ENCODE data around the gene CDK8.
"Not testable (repeated sequence)": the region's sequence is repeated elsewhere in the genome, so short reads cannot be mapped to it uniquely, and the experiment has no call there.

The CDK8 gene

GRCh38 chr13:26253787-26254582 is at the start of gene CDK8:
Gene CDK8 (plus strand): TSS chr13:26254129. CDS start chr13:26254642, 513 bp downstream.
- DNase-seq: peak; percentile 84 to 85

GRCh38 chr13:26208287-26208686 is 45.6 kb upstream of the CDK8 start:
- no peak for DNase-seq

- no peak for DNase-seq
Observed at GRCh38 chr13:26213345-26213744, 40.6 kb upstream of the CDK8 start.

- no peak for DNase-seq
Observed at GRCh38 chr13:26213982-26214381, 39.9 kb upstream of the CDK8 start.

GRCh38 chr13:26216042-26216441 is 37.9 kb upstream of the CDK8 start:
- DNase-seq: no peak

- DNase-seq: no peak
Observed at GRCh38 chr13:26219726-26220125, 34.2 kb upstream of the CDK8 start.

- DNase-seq: no peak
Observed at GRCh38 chr13:26220575-26220974, 33.4 kb upstream of the CDK8 start.

- no peak for DNase-seq
Observed at GRCh38 chr13:26221399-26221720, 32.6 kb upstream of the CDK8 start.

- DNase-seq: peak; percentile 79 to 80
Observed at GRCh38 chr13:26221721-26222519, 32.0 kb upstream of the CDK8 start, which contains the start of gene RNF6. Gene RNF6 (minus strand): TSS chr13:26222314. CDS start chr13:26219649, 2,665 bp downstream.

- DNase-seq: no peak
Observed at GRCh38 chr13:26222520-26223046, 31.3 kb upstream of the CDK8 start.

GRCh38 chr13:26225896-26226617 is 27.9 kb upstream of the CDK8 start:
- DNase-seq: no peak

GRCh38 chr13:26227166-26227971 is 26.6 kb upstream of the CDK8 start:
- no peak for DNase-seq

- no peak for DNase-seq
Observed at GRCh38 chr13:26228096-26228495, 25.8 kb upstream of the CDK8 start.

GRCh38 chr13:26229080-26229615 is 24.8 kb upstream of the CDK8 start:
- DNase-seq: no peak

- no peak for DNase-seq
Observed at GRCh38 chr13:26230703-26231102, 23.2 kb upstream of the CDK8 start.

- DNase-seq: no peak
Observed at GRCh38 chr13:26236296-26236695, 17.6 kb upstream of the CDK8 start.

- DNase-seq: no peak
Observed at GRCh38 chr13:26246154-26246553, 7.8 kb upstream of the CDK8 start.

- no peak for DNase-seq
Observed at GRCh38 chr13:26247011-26247410, 6.9 kb upstream of the CDK8 start.

- DNase-seq: no peak
Observed at GRCh38 chr13:26247608-26248007, 6.3 kb upstream of the CDK8 start.

GRCh38 chr13:26249551-26249950 is 4.4 kb upstream of the CDK8 start:
- no peak for DNase-seq

- not testable (repeated sequence) for DNase-seq
Observed at GRCh38 chr13:26252006-26252405, 1.9 kb upstream of the CDK8 start.

GRCh38 chr13:26253262-26253786 is 605 bp upstream of the CDK8 start:
- DNase-seq: no peak

All from activated CD4-positive, alpha-beta T cell treated with anti-CD3 and anti-CD28 coated beads, Interleukin-2, amount 50 U/mL, for 4 hours (primary cell).